Aorta (tissue), 5 donors: ENCODE measurements around the gene R3HDM4. TPM values are rescaled to one million over a fixed set of nuclear protein-coding genes. Genes with fewer than 3 reads are reported as not detected.
A peak's percentile ranks its signal among the peaks of the same experiment; 100 is the strongest.

Source experiments
- ATAC-seq: fragments of 200-7000 bp; cut with Tn5 transposase; one replicate; pipeline ENCODE4 v1.9.1; 2022; ENCODE audit warnings: moderate library complexity; ENCODE audit not compliant: low FRiP score
- DNase-seq, 2 donors: peaks; one replicate each; pipeline ENCODE4 v3.0.0-alpha.2; 2020
- H3K27ac ChIP-seq, 2 donors: one replicate each; pipeline ENCODE4 v1.5.1; 2013; ENCODE audit warnings: low read length in 2 of 2, mild to moderate bottlenecking in 2 of 2, moderate library complexity in 2 of 2, control low read depth in 1 of 2, inconsistent platforms in 1 of 2, low read depth in 1 of 2
- H3K27me3 ChIP-seq, 2 donors: one replicate each; pipeline ENCODE4 v1.6.1; 2013; ENCODE audit warnings: control low read depth in 1 of 2, low read length in 1 of 2, mild to moderate bottlenecking in 1 of 2, moderate library complexity in 1 of 2; ENCODE audit not compliant: insufficient read depth in 2 of 2, control insufficient read depth in 1 of 2
- H3K36me3 ChIP-seq, 2 donors: one replicate each; pipeline ENCODE4 v1.6.1; 2013; ENCODE audit warnings: control low read depth in 1 of 2, low read length in 1 of 2, mild to moderate bottlenecking in 1 of 2; ENCODE audit not compliant: insufficient read depth in 2 of 2, control insufficient read depth in 1 of 2
- H3K4me1 ChIP-seq, 2 donors: one replicate each; pipeline ENCODE4 v1.6.1; 2013; ENCODE audit warnings: low read length in 2 of 2, control low read depth in 1 of 2, mild to moderate bottlenecking in 1 of 2, moderate library complexity in 1 of 2; ENCODE audit not compliant: insufficient read depth in 2 of 2, control insufficient read depth in 1 of 2
- H3K4me3 ChIP-seq, 2 donors: one replicate each; pipeline ENCODE4 v1.5.1; 2013; ENCODE audit warnings: low read length in 2 of 2, control low read depth in 1 of 2, mild to moderate bottlenecking in 1 of 2
- H3K9me3 ChIP-seq: one replicate; pipeline ENCODE4 v1.6.1; 2013; ENCODE audit warnings: mild to moderate bottlenecking, low read length; ENCODE audit not compliant: control insufficient read depth
- WGBS, 2 donors: extraction: QIAGEN DNeasy Blood & Tissue Kit; methylation state at CpG; one replicate each; pipeline ENCODE4 v1.1.7; 2013; 5-methylcytosine and 5-hydroxymethylcytosine counted together
- intact Hi-C, 2 donors: fragments of 100-400 bp; cut with DNase I; formaldehyde crosslinking; loops; one replicate each; pipeline versions ENCODE4 v1.14.2 to v1.15.0; 2022
- polyA plus RNA-seq, 2 donors: library from polyadenylated mRNA; stranded (reverse); fragments of 200-250 nt; gene quantifications; one replicate each; pipeline ENCODE4 v1.2.3, GENCODE V29; 2013
- total RNA-seq, 2 donors: library from RNA; stranded (reverse); fragmentation: NEBNext Ultra II Directional; extraction: Animal tissue kit (Norgen Biotek cat#: 25700); gene quantifications; one replicate each; pipeline ENCODE4 v1.2.1, GENCODE V29; 2021
- donor health status: healthy with polysubstance abuse.
- donor health status: Bipolar disorder and iron deficiency.
- donor health status: DM: no; HTN: no; CAD: no.
- donor health status: DM: no; HTN: no; CAD: no.
- donor health status: DM: yes; HTN: yes; CAD: no.

R3HDM4 gene
- total and polyA plus RNA-seq, 4 donors, result 19.7 to 43.8 (median 38.9) TPM

DNA sequence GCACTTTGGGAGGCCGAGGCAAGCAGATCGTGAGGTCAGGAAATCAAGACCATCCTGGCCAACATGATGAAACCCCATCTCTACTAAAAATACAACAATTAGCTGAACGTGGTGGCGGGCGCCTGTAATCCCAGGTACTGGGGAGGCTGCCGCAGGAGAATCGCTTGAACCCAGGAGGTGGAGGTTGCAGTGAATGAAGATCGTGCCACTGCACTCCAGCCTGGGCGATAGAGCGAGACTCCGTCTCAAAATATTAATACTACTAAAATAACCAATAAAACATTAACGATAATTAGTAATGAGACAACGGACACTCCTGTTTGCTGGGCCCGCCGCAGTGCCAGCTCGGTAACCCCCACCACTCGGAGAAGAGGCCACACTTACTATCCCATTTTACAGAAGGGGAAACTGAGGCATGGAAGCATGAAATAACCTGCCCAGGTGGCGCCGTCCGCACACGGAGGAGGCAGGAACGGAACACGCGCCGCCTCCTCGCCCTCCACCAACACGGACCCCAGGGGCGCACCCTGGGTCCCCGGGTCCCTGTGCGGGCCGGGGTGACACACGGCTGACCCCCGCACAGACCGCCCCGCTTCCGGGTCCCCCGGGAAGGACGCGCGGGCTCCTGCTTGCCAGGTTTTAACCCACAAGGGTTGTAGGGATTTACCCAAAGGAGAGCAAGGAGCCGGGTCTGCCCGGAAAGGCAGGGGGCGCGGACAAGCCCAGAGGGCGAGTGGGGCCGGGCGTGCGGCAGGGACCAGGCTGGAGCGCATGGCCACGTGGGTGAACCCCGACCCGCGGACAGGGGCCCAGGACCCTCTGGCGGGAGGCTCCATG, 1.6 kb downstream of the R3HDM4 start:
- Histone ChIP-seq H3K27ac (no peak overlapping the region), H3K36me3 (no peaks in the 10 kb centered on the region), H3K27me3 (no peaks in the 10 kb centered on the region), H3K9me3 (no peaks in the 10 kb centered on the region), H3K4me3 (no peak overlapping the region), H3K4me1 (no peaks in the 10 kb centered on the region)
- WGBS, 2 donors, result 76 to 79% methylated on average over 54 of the region's 54 CpGs
- DNase-seq, result peak in 1 of 2 donors; percentile 75
- no peak for ATAC-seq
- intact Hi-C loops, result no loop called here

DNA sequence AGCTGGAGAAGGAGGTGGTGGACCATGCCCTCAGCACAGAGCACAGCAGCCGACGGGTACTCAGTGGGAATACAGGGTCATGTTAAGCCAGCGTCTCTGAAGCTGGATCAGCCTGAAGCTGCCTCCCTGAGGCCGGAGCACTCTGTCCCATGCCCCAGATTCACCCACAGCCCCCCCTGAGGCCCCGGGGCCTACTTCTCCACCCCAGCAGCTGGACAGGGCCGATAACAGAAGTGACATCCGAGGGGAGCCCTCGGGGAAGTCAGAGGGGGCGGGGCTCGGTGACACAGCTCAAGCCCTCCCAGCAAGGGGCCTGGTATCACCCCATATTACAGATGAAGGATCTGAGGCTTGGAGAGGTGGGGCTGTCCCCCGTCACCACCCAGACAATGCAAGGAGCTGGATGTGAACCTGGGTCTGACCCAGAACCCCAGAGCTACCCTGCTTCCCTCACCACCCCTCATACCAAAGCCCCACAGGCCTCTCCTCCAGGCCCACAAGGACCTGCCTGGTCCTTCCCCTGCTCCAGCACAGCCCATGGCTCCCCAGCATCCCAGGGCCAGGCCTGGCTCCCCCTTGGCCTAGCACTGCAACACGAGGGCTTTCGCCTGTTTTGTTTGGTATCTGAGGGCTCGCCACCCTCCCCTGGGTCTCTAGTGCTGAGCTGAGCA, 5.7 kb downstream of the R3HDM4 start:
- H3K36me3 ChIP-seq, result no peaks in the 10 kb centered on the region
- H3K27ac ChIP-seq, result no peak overlapping the region
- WGBS, 2 donors, result 85 to 87% methylated on average over 14 of the region's 14 CpGs
- H3K4me1 ChIP-seq, result no peaks in the 10 kb centered on the region
- intact Hi-C loops, result loop anchor here in 1 of 2 donors (5.0 kb wide), 1 partner anchor 40 kb away; no protein-coding TSS in a partner anchor
- no peaks in the 10 kb centered on the region for H3K9me3 ChIP-seq
- H3K4me3 ChIP-seq, result no peak overlapping the region
- no peak for DNase-seq
- H3K27me3 ChIP-seq, result no peaks in the 10 kb centered on the region
- no peak for ATAC-seq

DNA sequence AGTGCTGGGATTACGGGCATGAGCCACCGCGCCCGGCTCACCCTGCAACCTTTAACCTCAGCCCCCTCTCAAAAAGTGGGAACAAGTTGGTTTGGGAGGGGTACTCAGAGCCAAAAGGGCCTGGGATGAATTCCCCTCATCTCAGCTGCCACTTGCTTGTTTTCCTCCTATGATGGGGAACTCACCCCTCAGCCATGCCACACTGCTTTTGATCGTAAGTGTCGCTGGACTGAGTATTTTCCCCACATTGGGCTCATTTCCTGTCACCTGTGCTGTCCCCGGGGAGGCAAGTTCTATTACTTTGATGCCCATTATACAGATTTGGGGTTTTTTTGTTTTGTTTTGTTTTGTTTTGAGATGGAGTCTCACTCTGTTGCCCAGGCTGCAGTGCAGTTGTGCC, 6.5 kb downstream of the R3HDM4 start:
- Histone ChIP-seq H3K4me3 (no peak overlapping the region), H3K36me3 (no peaks in the 10 kb centered on the region), H3K27ac (no peak overlapping the region), H3K9me3 (no peaks in the 10 kb centered on the region), H3K27me3 (no peaks in the 10 kb centered on the region), H3K4me1 (no peaks in the 10 kb centered on the region)
- ATAC-seq (no peak), DNase-seq (no peak)
- WGBS, 2 donors, result 98% methylated on average over 7 of the region's 7 CpGs
- intact Hi-C loops, result loop anchor here in 1 of 2 donors (5.0 kb wide), 1 partner anchor 39 kb away; no protein-coding TSS in a partner anchor

DNA sequence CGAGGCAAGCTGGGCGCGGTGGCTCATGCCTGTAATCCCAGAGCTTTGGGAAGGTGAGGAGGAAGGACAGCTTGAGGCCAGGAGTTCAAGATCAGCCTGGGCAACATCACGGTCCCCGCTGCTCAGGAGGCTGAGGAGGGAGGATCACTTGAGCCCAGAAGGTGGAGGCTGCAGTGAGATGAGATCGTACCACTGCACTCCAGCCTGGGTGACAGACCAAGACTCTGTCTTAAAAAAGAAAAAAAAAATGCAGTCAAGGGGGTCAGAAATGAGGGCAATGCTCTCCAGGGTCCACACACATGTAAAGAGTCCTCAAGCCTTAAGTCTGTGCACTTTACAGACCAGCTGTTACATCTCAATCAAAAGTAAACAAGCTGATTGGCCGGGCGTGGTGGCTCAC, 8.5 kb downstream of the R3HDM4 start:
- Histone ChIP-seq H3K4me1 (no peaks in the 10 kb centered on the region), H3K4me3 (no peak overlapping the region), H3K36me3 (no peaks in the 10 kb centered on the region), H3K9me3 (no peaks in the 10 kb centered on the region), H3K27me3 (no peaks in the 10 kb centered on the region), H3K27ac (no peak overlapping the region)
- 94 to 95% methylated on average over 8 of the region's 8 CpGs for WGBS, 2 donors
- ATAC-seq, result no peak
- no peak for DNase-seq
- intact Hi-C loops, result no loop called here

DNA sequence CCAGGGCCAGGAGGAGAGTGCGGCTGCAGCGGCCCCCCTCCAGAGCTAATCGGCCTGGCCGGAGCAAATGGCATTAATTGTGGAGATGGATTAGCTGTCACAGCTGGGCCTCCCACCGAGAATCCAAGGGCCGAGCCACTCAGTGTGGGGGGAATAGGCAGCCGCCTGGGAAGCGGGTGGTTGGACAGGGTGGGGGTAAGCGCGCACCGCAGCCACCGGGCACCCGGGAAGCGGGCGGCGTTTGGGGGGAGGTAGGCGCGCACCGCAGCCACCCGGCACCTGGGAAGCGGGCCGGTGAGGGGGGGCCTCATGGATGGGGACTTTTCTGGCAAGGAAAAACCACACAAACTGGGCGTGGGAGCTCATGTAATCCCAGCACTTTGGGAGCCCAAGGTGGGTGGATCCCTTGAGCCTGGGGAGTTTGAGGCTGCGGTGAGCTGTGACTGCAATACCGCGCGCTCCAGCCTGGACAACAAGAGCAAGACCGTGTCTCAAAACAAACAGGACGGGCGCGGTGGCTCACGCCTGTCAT, 9.7 kb downstream of the R3HDM4 start:
- no peak for ATAC-seq
- no peaks in the 10 kb centered on the region for H3K36me3 ChIP-seq
- no peaks in the 10 kb centered on the region for H3K27me3 ChIP-seq
- 74 to 76% methylated on average over 31 to 32 of the region's 32 CpGs for WGBS, 2 donors
- no peak overlapping the region for H3K4me3 ChIP-seq
- H3K4me1 ChIP-seq, result no peaks in the 10 kb centered on the region
- DNase-seq, result no peak
- intact Hi-C loops, result no loop called here
- H3K9me3 ChIP-seq, result no peaks in the 10 kb centered on the region
- H3K27ac ChIP-seq, result no peak overlapping the region

DNA sequence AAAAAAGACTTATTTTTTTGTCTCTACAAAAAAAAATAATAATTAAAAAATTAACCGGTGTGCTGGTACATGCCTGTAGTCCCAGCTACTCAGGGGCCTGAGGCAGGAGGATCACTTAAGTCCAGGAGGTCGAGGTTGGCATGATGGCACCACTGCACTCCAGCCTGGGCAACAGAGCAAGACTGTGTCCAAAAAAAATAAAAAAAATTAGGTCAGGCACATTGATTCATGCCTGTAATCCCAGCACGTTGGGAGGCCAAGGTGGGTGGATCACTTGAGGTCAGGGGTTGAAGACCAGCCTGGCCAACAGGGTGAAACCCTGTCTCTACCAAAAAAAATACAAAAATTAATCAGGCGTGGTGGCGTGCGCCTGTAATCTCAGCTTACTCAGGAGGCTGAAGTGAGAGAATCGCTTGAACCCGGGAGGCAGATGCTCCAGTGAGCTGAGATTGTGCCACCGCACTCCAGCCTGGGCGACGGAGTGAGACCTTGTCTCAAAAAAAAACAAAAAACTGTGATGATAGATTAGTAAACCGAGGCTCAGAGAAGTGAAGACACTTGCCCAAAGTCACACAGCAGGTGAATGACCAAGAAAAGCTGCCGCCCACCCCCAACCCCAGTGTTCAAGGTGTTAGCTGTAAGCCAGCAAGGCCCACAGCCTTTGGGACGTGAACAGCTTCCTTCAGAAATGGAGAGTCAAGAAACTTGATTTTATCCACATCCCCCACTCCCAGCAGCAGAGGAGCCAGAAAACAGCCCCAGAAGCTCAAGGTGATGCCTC, 10.4 kb downstream of the R3HDM4 start:
- no peaks in the 10 kb centered on the region for H3K9me3 ChIP-seq
- 75 to 76% methylated on average over 14 of the region's 14 CpGs for WGBS, 2 donors
- H3K36me3 ChIP-seq, result no peaks in the 10 kb centered on the region
- no peaks in the 10 kb centered on the region for H3K4me1 ChIP-seq
- H3K4me3 ChIP-seq, result no peak overlapping the region
- intact Hi-C loops, result no loop called here
- H3K27ac ChIP-seq, result no peak overlapping the region
- no peak for ATAC-seq
- no peak for DNase-seq
- H3K27me3 ChIP-seq, result no peaks in the 10 kb centered on the region

DNA sequence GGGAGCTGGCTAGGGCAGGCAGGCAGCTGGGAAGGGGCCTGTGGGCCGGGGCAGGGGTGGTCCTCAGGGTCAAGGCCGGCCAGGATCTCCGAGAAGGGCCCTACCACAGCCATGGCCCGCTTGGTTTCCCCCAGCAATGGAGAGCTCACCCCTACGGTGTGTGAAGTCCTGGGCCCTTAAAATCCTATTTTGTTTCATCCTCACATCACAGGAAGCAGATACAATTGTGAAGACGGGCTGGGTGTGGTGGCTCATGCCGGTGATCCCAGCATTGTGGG, 11.0 kb downstream of the R3HDM4 start:
- H3K27me3 ChIP-seq, result no peaks in the 10 kb centered on the region
- 92 to 96% methylated on average over 7 of the region's 7 CpGs for WGBS, 2 donors
- intact Hi-C loops, result no loop called here
- no peaks in the 10 kb centered on the region for H3K4me1 ChIP-seq
- DNase-seq (no peak), ATAC-seq (no peak)
- no peak overlapping the region for H3K27ac ChIP-seq
- no peaks in the 10 kb centered on the region for H3K9me3 ChIP-seq
- no peaks in the 10 kb centered on the region for H3K36me3 ChIP-seq
- H3K4me3 ChIP-seq, result no peak overlapping the region

DNA sequence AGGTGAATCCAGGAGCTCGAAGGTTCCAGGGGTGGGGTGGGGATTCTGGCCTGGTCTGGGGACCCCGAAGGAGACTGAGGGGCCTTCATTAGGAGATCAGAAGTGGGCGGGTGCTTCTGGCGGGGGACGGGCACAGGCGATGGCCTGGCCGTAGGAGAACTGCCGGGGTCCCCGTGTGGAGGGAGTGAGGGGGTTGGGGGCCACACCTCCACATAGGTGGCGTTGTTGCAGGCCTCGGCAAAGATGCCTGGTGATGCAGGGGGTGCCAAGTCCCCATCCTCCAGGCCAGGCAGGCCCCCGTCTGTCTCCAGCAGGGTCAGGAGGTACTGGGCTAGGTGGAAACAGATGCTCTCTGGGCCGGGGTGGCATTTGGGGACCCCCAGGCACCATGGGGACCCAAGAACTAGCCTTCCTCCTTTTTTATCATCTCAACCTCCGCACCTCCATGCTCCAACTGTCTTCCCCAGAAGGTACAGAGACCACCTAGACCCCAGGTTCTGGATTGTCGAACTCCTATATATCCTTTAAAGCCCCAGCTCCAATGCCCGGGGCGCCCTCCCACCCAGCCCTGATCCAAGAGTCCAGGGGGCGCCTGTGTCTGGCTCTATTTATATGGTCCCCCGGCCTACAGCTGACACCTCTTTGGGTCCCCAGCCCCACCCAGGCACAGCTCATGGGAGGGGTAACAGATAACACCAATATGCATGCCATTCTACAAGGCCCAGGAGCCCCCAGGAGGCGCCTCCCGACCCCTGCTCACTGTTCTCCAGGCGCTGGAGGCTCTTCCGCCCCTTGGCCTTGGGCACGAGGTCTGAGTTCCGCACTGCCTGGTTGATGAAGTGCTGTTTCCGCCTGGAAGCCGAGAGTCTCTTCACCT, 11.6 kb downstream of the R3HDM4 start:
- intact Hi-C loops, result no loop called here
- DNase-seq (no peak), ATAC-seq (no peak)
- Histone ChIP-seq H3K27ac (no peak overlapping the region), H3K27me3 (no peaks in the 10 kb centered on the region), H3K36me3 (no peaks in the 10 kb centered on the region), H3K9me3 (no peaks in the 10 kb centered on the region), H3K4me3 (no peak overlapping the region), H3K4me1 (no peaks in the 10 kb centered on the region)
- 94 to 95% methylated on average over 24 to 27 of the region's 27 CpGs for WGBS, 2 donors
